ENCODE data around the gene OXLD1. TPM values are rescaled to one million over a fixed set of nuclear protein-coding genes. Genes with fewer than 3 reads are reported as not detected.
"Not testable (repeated sequence)": the region's sequence is repeated elsewhere in the genome, so short reads cannot be mapped to it uniquely, and the experiment has no call there.

OXLD1 gene
- total RNA-seq, 2 donors from 2014 or later = 18.0 to 21.2 TPM

DNA sequence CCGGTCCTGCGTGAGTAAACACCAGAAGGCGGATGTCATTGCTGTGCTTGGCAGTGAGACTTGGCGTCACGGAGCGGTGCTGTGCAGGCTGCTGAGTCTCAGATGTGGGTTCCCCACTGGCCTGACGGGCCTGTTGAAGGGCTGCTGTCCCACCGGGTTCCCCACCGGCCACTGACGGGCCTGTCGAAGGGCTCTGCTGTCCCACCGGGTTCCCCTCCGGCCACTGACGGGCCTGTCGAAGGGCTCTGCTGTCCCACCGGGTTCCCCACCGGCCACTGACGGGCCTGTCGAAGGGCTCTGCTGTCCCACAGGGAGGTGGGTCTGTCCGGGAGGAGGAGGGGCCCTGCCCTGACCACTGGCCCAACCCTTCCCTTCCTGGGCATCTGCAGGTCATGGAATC, 20.2 kb upstream of the OXLD1 start:
- DNase-seq (ENCODE audit: low spot score) = no peak
- intact Hi-C loops (cut with DNase I) = no loop called here

DNA sequence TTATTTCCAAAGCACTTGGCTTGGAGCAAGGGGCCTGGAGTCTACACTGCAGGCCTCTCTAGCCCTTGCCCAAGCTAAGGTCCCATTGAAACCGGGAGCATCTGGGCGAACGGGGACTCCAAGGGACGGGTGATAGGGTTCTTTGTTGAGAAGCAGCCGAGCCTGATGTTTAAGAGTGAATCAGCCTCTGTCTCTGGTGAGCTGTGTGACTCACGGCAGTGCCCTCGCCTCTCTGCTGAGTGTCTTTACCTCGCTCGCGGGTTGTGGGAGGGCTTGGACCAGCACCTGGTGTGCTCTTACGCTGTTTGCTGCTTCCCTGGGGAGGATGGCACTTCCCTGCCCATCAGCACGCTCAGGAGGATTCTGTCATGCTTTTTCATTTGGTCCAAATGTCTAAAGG, 18.7 kb upstream of the OXLD1 start:
- intact Hi-C loops (cut with DNase I) = no loop called here
- no peak for DNase-seq (ENCODE audit: low spot score)

DNA sequence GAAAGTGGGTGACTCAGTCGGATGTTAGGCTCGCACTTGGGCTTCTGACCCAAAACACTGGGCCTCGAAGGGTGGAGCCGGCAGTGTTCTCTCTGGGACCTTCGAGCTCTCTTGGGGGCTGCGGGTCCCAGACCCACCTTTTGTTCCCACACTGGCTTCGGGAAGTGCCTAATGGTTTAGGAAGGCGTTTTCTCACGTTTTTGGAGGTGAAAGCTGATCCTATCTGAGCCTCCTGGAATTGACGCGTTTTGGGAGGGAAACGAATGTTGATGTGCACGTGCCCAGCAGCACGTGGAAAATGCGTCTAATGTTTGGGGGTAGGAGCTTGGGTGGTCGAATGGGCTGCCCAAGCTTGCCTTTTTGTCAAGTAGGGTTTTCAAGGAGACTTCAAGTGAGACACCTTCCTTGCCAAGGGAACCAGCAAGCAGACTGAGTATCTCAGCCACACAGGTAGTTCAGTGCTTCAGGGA, 18.1 kb upstream of the OXLD1 start:
- DNase-seq (ENCODE audit: low spot score) = no peak
- intact Hi-C loops (cut with DNase I) = no loop called here

DNA sequence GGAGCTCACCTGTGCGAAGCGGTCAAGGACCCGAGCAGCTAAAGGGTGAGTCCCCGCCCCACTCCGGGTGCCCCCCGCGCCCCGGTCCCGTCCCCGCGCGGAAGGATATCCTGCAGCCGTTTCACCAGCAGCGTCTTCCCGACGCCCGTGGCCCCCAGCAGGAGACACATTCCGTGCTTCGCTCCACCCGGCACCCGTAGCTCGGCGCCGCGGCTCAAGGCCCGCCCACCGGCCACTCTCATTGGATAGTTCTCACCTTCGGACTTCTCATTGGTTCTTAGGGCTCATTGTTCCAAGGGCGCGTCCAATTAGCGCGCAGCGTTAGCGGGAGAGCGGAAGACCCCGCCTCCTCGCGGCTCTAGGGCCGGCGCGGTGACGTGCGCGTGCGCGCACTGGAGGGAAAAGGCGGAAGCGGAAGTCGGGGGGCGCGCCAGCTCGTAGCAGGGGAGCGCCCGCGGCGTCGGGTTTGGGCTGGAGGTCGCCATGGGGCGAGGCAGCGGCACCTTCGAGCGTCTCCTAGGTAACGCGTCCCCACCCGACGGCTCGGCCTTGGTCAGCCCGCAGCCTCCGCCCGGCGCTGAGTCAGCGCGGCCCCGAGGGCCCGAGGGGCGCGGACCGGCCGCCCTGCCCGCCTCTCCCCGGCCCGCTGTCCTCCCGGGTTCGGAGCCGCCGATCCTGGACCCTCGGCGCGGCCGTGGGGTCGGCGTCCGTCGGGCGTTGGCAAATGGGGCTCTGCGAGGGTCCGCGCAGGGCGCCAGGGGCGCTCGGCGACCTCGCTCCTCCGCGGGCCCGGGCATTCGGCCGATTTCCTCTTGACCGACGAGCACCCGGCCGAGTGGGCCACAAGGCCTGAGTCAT, 17.4 kb upstream of the OXLD1 start, which contains the start of the genes ARL16 and HGS:
ARL16 (minus strand) TSS at position 214 of the 858 bp plus-strand sequence; CDS start at position 170, 44 bp downstream.
HGS (plus strand) TSS at position 428 of the 858 bp plus-strand sequence; CDS start at position 484, 56 bp downstream.
- peak; percentile 100 for DNase-seq (ENCODE audit: low spot score)
- intact Hi-C loops (cut with DNase I) = no loop called here

GRCh38 chr17:81683208-81683583, 16.8 kb upstream of the OXLD1 start:
- intact Hi-C loops (cut with DNase I) = no loop called here
- DNase-seq (ENCODE audit: low spot score) = no peak

- intact Hi-C loops (cut with DNase I) = no loop called here
- no peak for DNase-seq (ENCODE audit: low spot score)
Observed at GRCh38 chr17:81682565-81683207, 16.3 kb upstream of the OXLD1 start.

- intact Hi-C loops (cut with DNase I) = no loop called here
- no peak for DNase-seq (ENCODE audit: low spot score)
Observed at GRCh38 chr17:81681672-81682071, 15.3 kb upstream of the OXLD1 start.

DNA sequence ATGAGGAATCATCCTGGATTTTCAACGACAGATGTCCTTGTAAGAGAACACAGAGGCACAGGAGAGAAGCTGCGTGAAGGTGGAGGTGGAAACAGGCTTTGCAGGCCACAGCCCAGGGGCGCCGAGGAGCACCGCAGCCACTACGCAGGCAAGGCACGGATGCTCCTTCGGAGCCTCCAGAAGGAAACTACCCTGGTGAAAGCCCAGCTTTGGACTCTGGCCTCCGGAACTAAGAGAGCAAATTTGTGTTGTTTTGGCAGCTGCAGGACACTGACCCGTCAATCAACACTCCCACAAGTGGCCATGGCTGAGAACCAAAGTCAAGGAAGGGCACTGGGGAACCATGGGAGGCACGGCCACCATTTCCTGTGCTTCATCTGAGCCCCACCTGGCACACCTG, 13.7 kb upstream of the OXLD1 start:
- DNase-seq (ENCODE audit: low spot score) = no peak
- intact Hi-C loops (cut with DNase I) = no loop called here

DNA sequence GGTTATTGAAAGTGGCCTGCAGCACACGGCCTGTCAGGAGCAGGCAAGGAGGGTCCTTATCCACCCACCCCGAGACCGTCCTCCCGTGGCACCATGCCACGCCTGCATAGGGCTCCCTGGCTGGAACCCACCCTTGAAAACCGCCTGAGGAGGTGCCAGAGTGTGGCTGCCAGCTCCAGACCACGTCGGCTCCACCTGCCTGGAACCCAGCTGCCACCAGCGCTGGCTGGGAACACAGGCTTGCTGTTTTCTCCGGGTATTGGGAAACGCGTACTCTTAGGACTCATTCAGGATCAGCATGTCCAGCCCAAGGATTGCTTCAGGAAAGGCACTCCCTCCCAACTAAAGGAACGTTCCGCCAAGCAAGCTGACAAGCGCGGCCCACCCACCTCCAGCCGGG, 10.5 kb upstream of the OXLD1 start:
- DNase-seq (ENCODE audit: low spot score) = no peak
- intact Hi-C loops (cut with DNase I) = no loop called here

GRCh38 chr17:81675515-81676221, 9.3 kb upstream of the OXLD1 start:
- intact Hi-C loops (cut with DNase I); DNase-seq (ENCODE audit: low spot score): not testable (repeated sequence)

GRCh38 chr17:81673561-81674258, 7.3 kb upstream of the OXLD1 start:
- DNase-seq (ENCODE audit: low spot score) = no peak

GRCh38 chr17:81672954-81673353, 6.5 kb upstream of the OXLD1 start:
- DNase-seq (ENCODE audit: low spot score) = no peak
- intact Hi-C loops (cut with DNase I) = no loop called here

More at GRCh38 chr17:81673561-81674258, 7.3 kb upstream of the OXLD1 start:
- intact Hi-C loops (cut with DNase I) = no loop called here

DNA sequence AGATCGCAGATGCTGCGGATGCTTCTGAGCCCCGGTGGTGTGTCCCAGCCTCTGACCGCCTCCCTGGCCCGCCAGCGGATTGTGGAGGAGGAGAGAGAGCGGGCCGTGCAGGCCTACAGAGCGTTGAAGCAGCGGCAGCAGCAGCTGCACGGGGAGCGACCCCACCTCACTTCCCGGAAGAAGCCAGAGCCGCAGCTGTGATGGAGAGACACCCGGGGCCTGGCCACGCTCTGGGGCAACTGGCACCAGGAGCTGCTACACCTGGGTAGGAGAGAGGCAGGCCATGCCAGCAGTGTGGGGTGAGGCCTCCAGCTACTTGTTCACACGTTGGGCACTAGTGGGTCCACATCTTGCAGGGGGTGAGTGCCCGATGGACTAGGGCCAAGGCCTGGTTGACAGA, 6.1 kb upstream of the OXLD1 start:
- no peak for DNase-seq (ENCODE audit: low spot score)
- intact Hi-C loops (cut with DNase I) = no loop called here

DNA sequence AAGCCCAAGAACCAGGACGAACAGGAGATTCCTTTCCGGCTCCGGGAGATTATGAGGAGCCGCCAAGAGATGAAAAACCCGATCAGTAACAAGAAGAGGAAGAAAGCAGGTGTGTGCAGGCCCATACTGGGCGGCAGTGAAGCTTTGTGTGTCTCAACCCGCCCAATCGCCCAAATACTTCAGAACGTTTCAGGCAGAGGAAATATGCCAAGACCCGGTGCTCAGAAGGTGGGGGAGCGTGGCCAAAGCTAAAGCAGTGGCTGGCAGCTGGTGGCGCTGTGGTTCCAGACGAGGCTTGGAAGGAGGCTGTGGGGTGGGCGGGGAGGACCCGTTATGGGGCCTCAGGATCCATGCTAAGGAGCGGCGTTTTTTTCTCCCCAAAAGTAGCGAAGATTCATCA, 1.3 kb upstream of the OXLD1 start:
- DNase-seq (ENCODE audit: low spot score) = no peak
- intact Hi-C loops (cut with DNase I) = no loop called here

DNA sequence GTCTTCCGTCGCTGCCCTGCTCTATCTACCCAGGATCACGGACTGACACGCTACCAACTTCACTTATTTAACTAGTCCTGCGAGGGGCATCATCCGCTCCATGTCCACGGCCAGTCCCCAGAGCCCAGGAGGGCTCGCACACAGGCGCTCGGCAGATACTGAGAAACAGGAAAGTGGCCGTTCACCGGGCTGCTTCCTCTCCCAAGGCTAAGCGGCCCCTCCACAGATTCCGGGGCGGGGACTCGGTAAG, 388 bp downstream of the OXLD1 start:
- DNase-seq (ENCODE audit: low spot score) = no peak
- intact Hi-C loops (cut with DNase I) = no loop called here

DNA sequence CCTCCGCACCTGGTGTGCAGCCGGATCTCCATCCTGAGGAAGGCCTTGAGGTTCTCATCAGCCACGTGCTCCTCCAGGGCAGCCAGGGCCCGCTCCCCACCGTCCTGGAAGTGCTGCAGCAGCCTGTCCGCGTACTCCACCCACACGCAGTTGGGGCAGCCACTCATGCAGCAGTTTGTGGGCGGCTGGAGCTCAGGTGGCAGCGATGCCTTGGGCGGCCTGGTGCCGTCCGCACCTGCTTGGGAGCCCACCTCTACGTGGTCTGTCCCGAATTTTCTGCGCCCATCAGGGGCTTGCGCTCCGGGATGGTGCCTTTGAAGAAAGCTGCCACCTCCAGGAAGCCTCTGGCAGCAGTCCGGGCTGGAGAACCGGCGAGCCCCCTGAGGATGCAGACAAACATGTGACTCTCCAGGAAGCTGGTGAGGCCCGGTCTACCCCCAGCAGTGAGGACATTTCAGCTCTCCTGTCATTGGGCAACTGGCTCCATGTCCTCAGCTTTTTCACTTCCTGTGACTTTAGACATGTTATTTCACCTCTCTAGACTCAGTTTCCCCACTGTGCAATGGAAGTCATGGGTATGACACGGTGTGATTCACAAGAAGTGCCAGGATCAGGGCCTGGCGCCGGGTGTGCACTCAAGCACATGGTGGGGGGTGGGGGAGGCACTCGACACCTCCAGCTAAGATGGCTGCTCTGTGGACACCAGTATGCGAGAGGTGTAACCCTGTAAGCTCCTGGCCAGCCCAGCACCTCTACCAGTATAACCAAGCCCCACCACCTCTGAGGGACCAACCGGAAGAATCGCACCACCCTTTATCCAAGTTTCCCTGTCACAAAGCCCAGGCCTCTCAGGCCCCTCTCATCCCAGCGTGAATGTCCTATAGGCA, 957 bp downstream of the OXLD1 start:
- DNase-seq (ENCODE audit: low spot score) = no peak
- intact Hi-C loops (cut with DNase I) = no loop called here

DNA sequence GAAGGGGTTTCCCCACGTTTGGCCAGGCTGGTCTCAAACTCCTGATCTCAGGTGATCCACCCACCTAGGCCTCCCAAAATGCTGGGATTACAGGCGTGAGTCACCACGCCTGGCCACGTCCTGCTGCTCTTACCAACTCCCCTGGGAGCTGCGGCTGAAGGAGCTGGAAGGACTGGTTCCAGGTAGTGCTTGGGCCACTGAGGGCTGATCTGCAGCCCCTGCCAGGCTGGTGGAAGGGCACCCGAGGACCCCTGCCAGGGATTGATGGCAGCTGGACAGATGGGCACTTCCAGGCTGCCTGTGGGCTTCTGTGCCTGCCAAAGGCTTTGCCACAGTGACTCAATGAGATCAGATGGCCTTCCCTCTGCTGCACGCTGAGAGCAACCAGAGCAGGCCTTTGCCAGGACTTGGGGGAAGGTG, 2.3 kb downstream of the OXLD1 start:
- intact Hi-C loops (cut with DNase I) = no loop called here
- DNase-seq (ENCODE audit: low spot score) = no peak

- no peak for DNase-seq (ENCODE audit: low spot score)
- intact Hi-C loops (cut with DNase I) = no loop called here
Observed at GRCh38 chr17:81662002-81662401, 4.4 kb downstream of the OXLD1 start.

DNA sequence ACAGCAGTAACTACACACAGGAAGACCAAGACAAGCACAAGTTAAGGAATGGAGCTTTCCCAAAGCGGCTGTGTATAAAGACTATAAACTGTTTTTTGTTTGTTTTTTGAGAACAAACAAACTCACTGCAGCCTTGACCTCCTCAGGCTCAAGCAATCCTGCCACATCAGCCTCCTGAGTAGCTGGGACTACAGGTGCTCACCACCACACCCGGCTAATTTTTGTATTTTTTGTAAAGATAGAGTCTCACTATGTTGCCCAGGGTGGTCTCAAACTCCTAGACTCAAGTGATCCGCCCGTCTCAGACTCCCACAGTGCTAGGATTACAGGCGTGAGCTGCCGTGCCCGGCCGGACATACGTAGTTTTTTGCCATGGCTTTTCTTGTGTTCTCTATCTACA, 6.0 kb downstream of the OXLD1 start:
- intact Hi-C loops (cut with DNase I) = no loop called here
- no peak for DNase-seq (ENCODE audit: low spot score)

Data from posterior vena cava (tissue), 2 donors.